Measurements from ENCODE around the gene CNOT6. TPM values are rescaled to one million over a fixed set of nuclear protein-coding genes. Genes with fewer than 3 reads are reported as not detected.

The CNOT6 gene
- total RNA-seq, 1 donor from 2014 or later, result 26.6 TPM

DNA sequence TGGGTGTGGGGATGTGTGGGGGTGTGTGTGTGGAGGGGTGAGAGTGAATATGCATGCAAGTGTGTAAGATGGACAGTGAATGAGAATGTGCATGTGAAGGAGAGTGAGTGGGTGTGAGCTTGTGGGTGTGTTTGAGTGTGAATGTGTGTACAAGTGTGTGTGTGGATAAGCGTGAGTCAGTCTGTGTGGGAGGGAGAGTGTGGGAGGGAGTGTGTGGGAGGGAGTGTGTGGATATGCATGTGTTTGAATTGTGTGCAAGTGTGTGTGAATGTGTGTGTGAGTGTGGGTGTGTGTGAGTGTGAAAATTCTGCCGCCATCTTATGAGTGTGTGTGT, 100.8 kb downstream of the CNOT6 start:
- no peak for TF ChIP-seq CTCF (IDR thresholded peaks at IDR 0.05; ENCODE audit: insufficient read depth, low read length, severe bottlenecking)
- Histone ChIP-seq H3K36me3 (ENCODE audit: control insufficient read depth, insufficient read depth, low read length) (no peaks in the 10 kb centered on the region), H3K4me3 (ENCODE audit: low read depth, low read length) (no peak overlapping the region), H3K27me3 (ENCODE audit: control insufficient read depth, insufficient read depth, low read length) (peaks cover 6% of the 10 kb centered on the region)
- peak; percentile 92 for FAIRE-seq
- DNase-seq (ENCODE audit: low read depth), result no peak

- H3K36me3 ChIP-seq (ENCODE audit: control insufficient read depth, insufficient read depth, low read length), result no peaks in the 10 kb centered on the region
- TF ChIP-seq CTCF (IDR thresholded peaks at IDR 0.05; ENCODE audit: insufficient read depth, low read length, severe bottlenecking), result no peak
- no peak for DNase-seq (ENCODE audit: low read depth)
- H3K4me3 ChIP-seq (ENCODE audit: low read depth, low read length), result no peak overlapping the region
- no peak for FAIRE-seq
- H3K27me3 ChIP-seq (ENCODE audit: control insufficient read depth, insufficient read depth, low read length), result peaks cover 1% of the 10 kb centered on the region
Measured at GRCh38 chr5:180595381-180596114, 101.4 kb downstream of the CNOT6 start.

- Histone ChIP-seq H3K4me3 (ENCODE audit: low read depth, low read length) (no peak overlapping the region), H3K36me3 (ENCODE audit: control insufficient read depth, insufficient read depth, low read length) (no peaks in the 10 kb centered on the region), H3K27me3 (ENCODE audit: control insufficient read depth, insufficient read depth, low read length) (no peaks in the 10 kb centered on the region)
- DNase-seq (ENCODE audit: low read depth) (peak; percentile 40), FAIRE-seq (no peak)
- no peak for TF ChIP-seq CTCF (IDR thresholded peaks at IDR 0.05; ENCODE audit: insufficient read depth, low read length, severe bottlenecking)
Measured at GRCh38 chr5:180596115-180596667, 102.0 kb downstream of the CNOT6 start.

GRCh38 chr5:180596668-180597231, 102.6 kb downstream of the CNOT6 start:
- no peak for TF ChIP-seq CTCF (IDR thresholded peaks at IDR 0.05; ENCODE audit: insufficient read depth, low read length, severe bottlenecking)
- Histone ChIP-seq H3K4me3 (ENCODE audit: low read depth, low read length) (no peak overlapping the region), H3K36me3 (ENCODE audit: control insufficient read depth, insufficient read depth, low read length) (no peaks in the 10 kb centered on the region), H3K27me3 (ENCODE audit: control insufficient read depth, insufficient read depth, low read length) (no peaks in the 10 kb centered on the region)
- FAIRE-seq (no peak), DNase-seq (ENCODE audit: low read depth) (no peak)

GRCh38 chr5:180598316-180598701, 104.1 kb downstream of the CNOT6 start:
- no peak for TF ChIP-seq CTCF (IDR thresholded peaks at IDR 0.05; ENCODE audit: insufficient read depth, low read length, severe bottlenecking)
- H3K36me3 ChIP-seq (ENCODE audit: control insufficient read depth, insufficient read depth, low read length), result no peaks in the 10 kb centered on the region
- DNase-seq (ENCODE audit: low read depth), result no peak

More at GRCh38 chr5:180598316-180598701, 104.1 kb downstream of the CNOT6 start:
- Histone ChIP-seq H3K27me3 (ENCODE audit: control insufficient read depth, insufficient read depth, low read length) (no peaks in the 10 kb centered on the region), H3K4me3 (ENCODE audit: low read depth, low read length) (no peak overlapping the region)
- no peak for FAIRE-seq
